ENCODE results near the gene BCKDK. TPM values are rescaled to one million over a fixed set of nuclear protein-coding genes. Genes with fewer than 3 reads are reported as not detected.

The BCKDK gene
- polyA plus RNA-seq, 1 donor (not counting 4 experiments of a cell fraction or from before 2014, with no cell fraction given): 19.9 TPM

- no peak overlapping the region for H3K4me3 ChIP-seq (ENCODE audit: control insufficient read depth in 2 of 3, extremely low read depth in 1 of 3, insufficient read depth in 2 of 3, low read depth in 1 of 3, low read length in 3 of 3)
These were observed 1.4 kb downstream of the BCKDK start for GRCh38 chr16:31109622-31110021.

GRCh38 chr16:31110106-31111034 is 2.2 kb downstream of the BCKDK start:
- Histone ChIP-seq H3K9me1 (ENCODE audit: control insufficient read depth, extremely low read depth, insufficient read depth, low read length) (no peaks in the 10 kb centered on the region), H3K27me3 (ENCODE audit: control insufficient read depth, extremely low read depth, insufficient read depth, low read length) (no peaks in the 10 kb centered on the region), H3K36me3 (ENCODE audit: control insufficient read depth in 2 of 2, extremely low read depth in 1 of 2, insufficient read depth in 2 of 2, low read length in 2 of 2) (peaks cover 18 to 24% of the 10 kb centered on the region in 2 experiments), H2AFZ (ENCODE audit: control insufficient read depth, low read length) (no peak overlapping the region), H3K4me3 (ENCODE audit: control insufficient read depth in 2 of 3, extremely low read depth in 1 of 3, insufficient read depth in 2 of 3, low read depth in 1 of 3, low read length in 3 of 3) (no peak overlapping the region), H4K20me1 (ENCODE audit: control insufficient read depth, extremely low read depth, insufficient read depth, low read length) (no peaks in the 10 kb centered on the region), H3K27ac (ENCODE audit: control insufficient read depth, insufficient read depth, low read length) (no peak overlapping the region), H3K9me3 (ENCODE audit: control insufficient read depth, low read depth, low read length) (no peaks in the 10 kb centered on the region), H3K9ac (ENCODE audit: control insufficient read depth, extremely low read depth, insufficient read depth, low read length) (no peak overlapping the region), H3K79me2 (ENCODE audit: control insufficient read depth, insufficient read depth, low read length) (peaks cover 17% of the 10 kb centered on the region), H3K4me1 (ENCODE audit: control insufficient read depth, extremely low read depth, insufficient read depth, low read length) (peaks cover 8% of the 10 kb centered on the region), H3K4me2 (ENCODE audit: control insufficient read depth, extremely low read depth, insufficient read depth, low read depth, low read length) (no peak overlapping the region)
- dilution Hi-C loops (cut with MboI; ENCODE audit: extremely low pct_ligation_motif_present, low sequenced_read_pairs): no loop called here
- TF ChIP-seq EZH2 (IDR thresholded peaks at IDR 0.05; ENCODE audit: low read length) (no peak), CTCF (optimal IDR thresholded peaks at IDR 0.05 in 1 of 3, IDR thresholded peaks at IDR 0.05 in 1 of 3, conservative IDR thresholded peaks at IDR 0.05 in 1 of 3; ENCODE audit: extremely low read depth in 1 of 3, insufficient read depth in 2 of 3, low read length in 3 of 3) (no peak)
- FAIRE-seq (no peak), DNase-seq (ENCODE audit: low read depth, low spot score) (no peak)

More at GRCh38 chr16:31109622-31110021, 1.4 kb downstream of the BCKDK start:
- H4K20me1 ChIP-seq (ENCODE audit: control insufficient read depth, extremely low read depth, insufficient read depth, low read length): no peaks in the 10 kb centered on the region
- FAIRE-seq (no peak), DNase-seq (ENCODE audit: low read depth, low spot score) (no peak)
- dilution Hi-C loops (cut with MboI; ENCODE audit: extremely low pct_ligation_motif_present, low sequenced_read_pairs): no loop called here
- H3K9ac ChIP-seq (ENCODE audit: control insufficient read depth, extremely low read depth, insufficient read depth, low read length): no peak overlapping the region
- H3K79me2 ChIP-seq (ENCODE audit: control insufficient read depth, insufficient read depth, low read length): peaks cover 17% of the 10 kb centered on the region
- peaks cover 8% of the 10 kb centered on the region for H3K4me1 ChIP-seq (ENCODE audit: control insufficient read depth, extremely low read depth, insufficient read depth, low read length)
- no peak overlapping the region for H2AFZ ChIP-seq (ENCODE audit: control insufficient read depth, low read length)
- TF ChIP-seq EZH2 (IDR thresholded peaks at IDR 0.05; ENCODE audit: low read length) (no peak), CTCF (optimal IDR thresholded peaks at IDR 0.05 in 1 of 3, IDR thresholded peaks at IDR 0.05 in 1 of 3, conservative IDR thresholded peaks at IDR 0.05 in 1 of 3; ENCODE audit: extremely low read depth in 1 of 3, insufficient read depth in 2 of 3, low read length in 3 of 3) (no peak)
- H3K27ac ChIP-seq (ENCODE audit: control insufficient read depth, insufficient read depth, low read length): no peak overlapping the region
- no peaks in the 10 kb centered on the region for H3K9me1 ChIP-seq (ENCODE audit: control insufficient read depth, extremely low read depth, insufficient read depth, low read length)
- H3K4me2 ChIP-seq (ENCODE audit: control insufficient read depth, extremely low read depth, insufficient read depth, low read depth, low read length): no peak overlapping the region
- no peaks in the 10 kb centered on the region for H3K9me3 ChIP-seq (ENCODE audit: control insufficient read depth, low read depth, low read length)
- no peaks in the 10 kb centered on the region for H3K27me3 ChIP-seq (ENCODE audit: control insufficient read depth, extremely low read depth, insufficient read depth, low read length)
- peaks cover 18 to 24% of the 10 kb centered on the region in 2 experiments for H3K36me3 ChIP-seq (ENCODE audit: control insufficient read depth in 2 of 2, extremely low read depth in 1 of 2, insufficient read depth in 2 of 2, low read length in 2 of 2)
